ENCODE data around the gene RNU2-1.

GRCh38 chr17:43215341-43215740, 18.4 kb downstream of the RNU2-1 start:
- TF ChIP-seq POLR2AphosphoS5 (IDR thresholded peaks at IDR 0.05; ENCODE audit: borderline replicate concordance, low read depth, low read length) (no peak), EZH2 (IDR thresholded peaks at IDR 0.05) (no peak)

Measured in SK-N-MC (cell line).